ENCODE data around the gene GRIK4. TPM values are rescaled to one million over a fixed set of nuclear protein-coding genes. Genes with fewer than 3 reads are reported as not detected.

The GRIK4 gene
- total RNA-seq, 1 donor from 2014 or later, result 2.2 TPM

DNA sequence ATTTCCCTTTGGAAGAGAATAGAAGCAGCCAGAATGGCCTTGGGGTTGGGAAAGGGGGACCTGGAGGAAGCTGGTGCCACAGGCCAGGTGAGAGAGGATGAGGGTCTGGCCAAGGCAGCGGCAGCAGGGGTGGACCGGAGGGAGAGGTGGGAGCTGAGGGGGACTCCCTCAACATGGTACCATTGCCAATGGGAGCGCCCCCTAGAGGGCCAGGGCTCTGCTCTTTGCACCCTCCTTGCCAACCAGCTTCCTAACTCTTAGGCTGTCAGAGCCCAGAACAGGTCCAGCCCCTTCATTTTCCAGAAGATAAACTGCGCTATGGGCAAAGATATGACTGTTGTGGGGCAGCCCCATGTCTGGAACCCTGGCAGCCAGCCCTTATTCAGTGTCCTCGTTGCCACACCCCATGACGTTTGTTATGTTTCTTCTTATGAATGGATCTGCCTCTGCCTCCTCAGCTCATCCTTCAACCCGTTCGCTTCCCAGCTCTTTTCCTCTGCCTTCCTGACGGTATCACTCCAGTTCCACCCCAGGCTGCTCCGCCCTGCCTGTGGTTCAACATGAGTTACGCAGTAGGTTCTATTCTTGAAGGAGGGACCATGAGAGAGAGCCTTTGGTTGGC is 185.2 kb downstream of the GRIK4 start:
- peaks cover 3% of the 10 kb centered on the region for H3K36me3 Mint-ChIP-seq (ENCODE audit: low read depth, unreplicated experiment)
- no peaks in the 10 kb centered on the region for H3K27me3 ChIP-seq (ENCODE audit: insufficient read depth, low read length)
- no peak overlapping the region for H3K4me3 ChIP-seq (ENCODE audit: insufficient read depth, low read depth, low read length)
- DNase-seq (ENCODE audit: low read depth) (no peak), FAIRE-seq (no peak)
- peaks cover 54% of the 10 kb centered on the region for H3K27me3 Mint-ChIP-seq (ENCODE audit: low read depth, unreplicated experiment)
- H3K36me3 ChIP-seq (ENCODE audit: insufficient read depth, low read length), result no peaks in the 10 kb centered on the region
- H3K9me3 ChIP-seq (ENCODE audit: insufficient read depth, low read depth, low read length), result no peaks in the 10 kb centered on the region
- H3K4me1 ChIP-seq (ENCODE audit: insufficient read depth, low read length), result no peaks in the 10 kb centered on the region
- H3K79me2 ChIP-seq (ENCODE audit: insufficient read depth, low read length), result no peaks in the 10 kb centered on the region
- H3K4me2 ChIP-seq (ENCODE audit: low read length), result no peak overlapping the region
- H3K9ac ChIP-seq (ENCODE audit: low read length), result no peak overlapping the region
- H3K4me1 Mint-ChIP-seq (ENCODE audit: low read depth, unreplicated experiment), result no peaks in the 10 kb centered on the region
- H4K20me1 ChIP-seq (ENCODE audit: insufficient read depth, low read length), result no peaks in the 10 kb centered on the region
- H3K27ac ChIP-seq (ENCODE audit: low read depth, low read length), result no peak overlapping the region
- no peak for TF ChIP-seq EZH2 (IDR thresholded peaks at IDR 0.05; ENCODE audit: insufficient read depth, low read length)
- TF ChIP-seq, protein P1, sequence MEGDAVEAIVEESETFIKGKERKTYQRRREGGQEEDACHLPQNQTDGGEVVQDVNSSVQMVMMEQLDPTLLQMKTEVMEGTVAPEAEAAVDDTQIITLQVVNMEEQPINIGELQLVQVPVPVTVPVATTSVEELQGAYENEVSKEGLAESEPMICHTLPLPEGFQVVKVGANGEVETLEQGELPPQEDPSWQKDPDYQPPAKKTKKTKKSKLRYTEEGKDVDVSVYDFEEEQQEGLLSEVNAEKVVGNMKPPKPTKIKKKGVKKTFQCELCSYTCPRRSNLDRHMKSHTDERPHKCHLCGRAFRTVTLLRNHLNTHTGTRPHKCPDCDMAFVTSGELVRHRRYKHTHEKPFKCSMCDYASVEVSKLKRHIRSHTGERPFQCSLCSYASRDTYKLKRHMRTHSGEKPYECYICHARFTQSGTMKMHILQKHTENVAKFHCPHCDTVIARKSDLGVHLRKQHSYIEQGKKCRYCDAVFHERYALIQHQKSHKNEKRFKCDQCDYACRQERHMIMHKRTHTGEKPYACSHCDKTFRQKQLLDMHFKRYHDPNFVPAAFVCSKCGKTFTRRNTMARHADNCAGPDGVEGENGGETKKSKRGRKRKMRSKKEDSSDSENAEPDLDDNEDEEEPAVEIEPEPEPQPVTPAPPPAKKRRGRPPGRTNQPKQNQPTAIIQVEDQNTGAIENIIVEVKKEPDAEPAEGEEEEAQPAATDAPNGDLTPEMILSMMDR (IDR thresholded peaks at IDR 0.05; ENCODE audit: insufficient read depth, low read depth, low read length), result no peak
- peaks cover 7% of the 10 kb centered on the region for H3K9me3 Mint-ChIP-seq (ENCODE audit: unreplicated experiment)
- H3K27ac Mint-ChIP-seq (ENCODE audit: unreplicated experiment), result no peak overlapping the region
- no peak overlapping the region for H3K4me3 Mint-ChIP-seq (ENCODE audit: unreplicated experiment)
- H2AFZ ChIP-seq (ENCODE audit: low read depth, low read length), result no peak overlapping the region

DNA sequence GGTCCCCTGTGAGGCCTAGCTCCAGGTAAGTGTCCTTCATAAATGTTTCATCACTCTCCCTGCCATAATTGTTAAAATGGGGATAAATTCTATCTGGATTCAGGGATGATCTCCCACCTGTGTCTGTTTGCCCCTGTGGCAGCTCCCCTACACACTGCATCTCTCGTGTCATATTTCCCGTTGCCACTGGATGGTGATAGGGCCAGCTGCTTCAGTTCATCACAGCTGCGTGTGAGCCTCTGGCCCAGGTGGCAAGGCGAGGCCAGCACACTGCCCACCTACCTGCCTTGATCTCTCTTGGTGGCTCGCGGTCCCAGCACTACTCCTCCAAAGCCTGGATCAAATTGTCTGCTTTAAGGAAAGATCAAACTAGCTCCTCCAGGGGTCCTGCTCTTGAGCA is 187.4 kb downstream of the GRIK4 start:
- H2AFZ ChIP-seq (ENCODE audit: low read depth, low read length), result no peak overlapping the region
- peaks cover 6% of the 10 kb centered on the region for H3K9me3 Mint-ChIP-seq (ENCODE audit: unreplicated experiment)
- TF ChIP-seq EZH2 (IDR thresholded peaks at IDR 0.05; ENCODE audit: insufficient read depth, low read length), result no peak
- TF ChIP-seq, protein P1 (IDR thresholded peaks at IDR 0.05; ENCODE audit: insufficient read depth, low read depth, low read length), result no peak
- no peak overlapping the region for H3K4me2 ChIP-seq (ENCODE audit: low read length)
- H3K9ac ChIP-seq (ENCODE audit: low read length), result no peak overlapping the region
- H3K27ac ChIP-seq (ENCODE audit: low read depth, low read length), result no peak overlapping the region
- H3K9me3 ChIP-seq (ENCODE audit: insufficient read depth, low read depth, low read length), result no peaks in the 10 kb centered on the region
- no peaks in the 10 kb centered on the region for H3K4me1 Mint-ChIP-seq (ENCODE audit: low read depth, unreplicated experiment)
- no peak for FAIRE-seq
- no peak overlapping the region for H3K27ac Mint-ChIP-seq (ENCODE audit: unreplicated experiment)
- no peak for DNase-seq (ENCODE audit: low read depth)
- no peaks in the 10 kb centered on the region for H3K79me2 ChIP-seq (ENCODE audit: insufficient read depth, low read length)
- peaks cover 3% of the 10 kb centered on the region for H3K36me3 Mint-ChIP-seq (ENCODE audit: low read depth, unreplicated experiment)
- no peak overlapping the region for H3K4me3 ChIP-seq (ENCODE audit: insufficient read depth, low read depth, low read length)
- no peaks in the 10 kb centered on the region for H3K27me3 ChIP-seq (ENCODE audit: insufficient read depth, low read length)
- no peaks in the 10 kb centered on the region for H3K36me3 ChIP-seq (ENCODE audit: insufficient read depth, low read length)
- no peak overlapping the region for H3K4me3 Mint-ChIP-seq (ENCODE audit: unreplicated experiment)
- no peaks in the 10 kb centered on the region for H3K4me1 ChIP-seq (ENCODE audit: insufficient read depth, low read length)
- peaks cover 51% of the 10 kb centered on the region for H3K27me3 Mint-ChIP-seq (ENCODE audit: low read depth, unreplicated experiment)
- H4K20me1 ChIP-seq (ENCODE audit: insufficient read depth, low read length), result no peaks in the 10 kb centered on the region

DNA sequence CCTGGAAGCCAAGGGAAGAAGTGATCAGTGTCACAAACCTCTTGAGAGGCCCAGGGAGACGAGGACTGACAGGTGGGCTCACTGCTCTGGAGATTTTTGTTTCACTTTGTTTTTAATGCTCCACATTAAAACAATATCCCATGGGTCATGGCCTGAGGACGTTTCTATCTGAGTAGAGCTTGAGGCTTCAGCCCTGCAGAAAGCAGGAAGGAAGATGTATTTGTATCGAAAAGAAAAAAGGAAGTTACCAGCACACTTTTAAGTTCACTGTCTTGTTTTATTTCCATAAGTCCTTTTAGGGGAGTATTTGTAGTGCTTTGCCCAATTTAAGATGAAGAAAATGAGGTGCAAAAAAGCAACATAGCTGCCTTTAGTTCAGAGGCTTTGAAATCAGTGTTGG is 191.1 kb downstream of the GRIK4 start:
- Mint-ChIP-seq H3K36me3 (ENCODE audit: low read depth, unreplicated experiment) (peaks cover 8% of the 10 kb centered on the region), H3K4me3 (ENCODE audit: unreplicated experiment) (no peak overlapping the region), H3K9me3 (ENCODE audit: unreplicated experiment) (peaks cover 12% of the 10 kb centered on the region), H3K27me3 (ENCODE audit: low read depth, unreplicated experiment) (peaks cover 34% of the 10 kb centered on the region), H3K27ac (ENCODE audit: unreplicated experiment) (no peak overlapping the region), H3K4me1 (ENCODE audit: low read depth, unreplicated experiment) (no peaks in the 10 kb centered on the region)
- H2AFZ ChIP-seq (ENCODE audit: low read depth, low read length), result no peak overlapping the region
- DNase-seq (ENCODE audit: low read depth) (no peak), FAIRE-seq (no peak)
- H3K9me3 ChIP-seq (ENCODE audit: insufficient read depth, low read depth, low read length), result peaks cover 3% of the 10 kb centered on the region
- no peaks in the 10 kb centered on the region for H3K27me3 ChIP-seq (ENCODE audit: insufficient read depth, low read length)
- H3K4me2 ChIP-seq (ENCODE audit: low read length), result no peak overlapping the region
- TF ChIP-seq, protein P1 (IDR thresholded peaks at IDR 0.05; ENCODE audit: insufficient read depth, low read depth, low read length), result no peak
- no peak for TF ChIP-seq EZH2 (IDR thresholded peaks at IDR 0.05; ENCODE audit: insufficient read depth, low read length)
- no peaks in the 10 kb centered on the region for H3K36me3 ChIP-seq (ENCODE audit: insufficient read depth, low read length)
- no peaks in the 10 kb centered on the region for H4K20me1 ChIP-seq (ENCODE audit: insufficient read depth, low read length)
- H3K79me2 ChIP-seq (ENCODE audit: insufficient read depth, low read length), result no peaks in the 10 kb centered on the region
- no peak overlapping the region for H3K4me3 ChIP-seq (ENCODE audit: insufficient read depth, low read depth, low read length)
- no peak overlapping the region for H3K9ac ChIP-seq (ENCODE audit: low read length)
- no peaks in the 10 kb centered on the region for H3K4me1 ChIP-seq (ENCODE audit: insufficient read depth, low read length)
- H3K27ac ChIP-seq (ENCODE audit: low read depth, low read length), result no peak overlapping the region
